DND-41 (cell line): ENCODE results near the gene P3H4.

Source experiments
- ATAC-seq: fragments of 200-7000 bp; cut with Tn5 transposase; 3 replicates; pipeline ENCODE4 v1.9.1; 2021; ENCODE audit warnings: low read depth; ENCODE audit not compliant: insufficient read depth
- DNase-seq: peaks from one replicate; pipeline ENCODE4 v3.0.0-alpha.2; 2020
- H2AFZ ChIP-seq: 2 replicates; pipeline ENCODE4 v1.6.0; 2012; ENCODE audit warnings: low read depth, low read length
- H3K27ac ChIP-seq: 2 replicates; pipeline ENCODE4 v1.5.1; 2012; ENCODE audit warnings: low read length, inconsistent platforms
- H3K27me3 ChIP-seq: fragments of 200-600 bp; sonication (generic); 2 replicates; pipeline ENCODE4 v1.6.0; 2012; ENCODE audit warnings: low read length, mild to moderate bottlenecking, inconsistent platforms; ENCODE audit not compliant: insufficient read depth, poor library complexity
- H3K36me3 ChIP-seq: 2 replicates; pipeline ENCODE4 v1.5.1; 2012; ENCODE audit warnings: low read length, inconsistent platforms; ENCODE audit not compliant: insufficient read depth
- H3K4me1 ChIP-seq: 2 replicates; pipeline ENCODE4 v1.5.1; 2012; ENCODE audit warnings: mild to moderate bottlenecking, low read length; ENCODE audit not compliant: insufficient read depth
- H3K4me2 ChIP-seq: 2 replicates; pipeline ENCODE4 v1.6.0; 2012; ENCODE audit warnings: mild to moderate bottlenecking, moderate library complexity, low read length, inconsistent platforms; ENCODE audit not compliant: insufficient read depth
- H3K4me3 ChIP-seq, 2 experiments: fragments of 200-600 bp in 1 of 2; shearing (Covaris generic) in 1 of 2; 2 replicates each; pipeline ENCODE4 v1.5.1; 2012 to 2016; ENCODE audit warnings: inconsistent platforms in 2 of 2, low read length in 2 of 2, mild to moderate bottlenecking in 2 of 2, low read depth in 1 of 2, moderate library complexity in 1 of 2
- H3K79me2 ChIP-seq: 2 replicates; pipeline ENCODE4 v1.6.0; 2012; ENCODE audit warnings: low read length, inconsistent platforms; ENCODE audit not compliant: insufficient read depth
- H3K9ac ChIP-seq: 2 replicates; pipeline ENCODE4 v1.6.0; 2012; ENCODE audit warnings: low read depth, mild to moderate bottlenecking, inconsistent platforms, low read length, moderate library complexity
- H3K9me3 ChIP-seq: 2 replicates; pipeline ENCODE4 v1.5.1; 2012; ENCODE audit warnings: low read length, moderate library complexity, mild to moderate bottlenecking, inconsistent platforms; ENCODE audit not compliant: insufficient read depth, severe bottlenecking
- H4K20me1 ChIP-seq: 2 replicates; pipeline ENCODE4 v1.6.0; 2012; ENCODE audit warnings: low read length; ENCODE audit not compliant: insufficient read depth
- CTCF ChIP-seq: IDR thresholded peaks from 2 replicates; pipeline ENCODE4 v1.5.1; 2012; ENCODE audit warnings: borderline replicate concordance, low read length, moderate library complexity, mild to moderate bottlenecking; ENCODE audit not compliant: poor library complexity, severe bottlenecking; ENCODE audit errors: extremely low read depth
- EZH2 ChIP-seq: IDR thresholded peaks from 3 replicates; pipeline ENCODE4 v1.6.1; 2012; ENCODE audit warnings: borderline replicate concordance, low read depth, mild to moderate bottlenecking, moderate library complexity, low read length, inconsistent platforms; ENCODE audit not compliant: severe bottlenecking

P3H4 gene

GRCh38 chr17:41801374-41802271, 10.1 kb downstream of the P3H4 start:
- Histone ChIP-seq H3K36me3 (no peaks in the 10 kb centered on the region), H3K79me2 (no peaks in the 10 kb centered on the region), H3K4me2 (peak overlapping the region; percentile 50), H4K20me1 (no peaks in the 10 kb centered on the region), H3K4me3 (no peak overlapping the region), H3K4me1 (peaks cover 4% of the 10 kb centered on the region), H3K9me3 (no peaks in the 10 kb centered on the region), H2AFZ (peak overlapping the region; percentile 65), H3K27ac (no peak overlapping the region), H3K9ac (no peak overlapping the region), H3K27me3 (no peaks in the 10 kb centered on the region)
- DNase-seq (peak; percentile 76), ATAC-seq (peak; percentile 91)
- no peak for TF ChIP-seq EZH2
- TF ChIP-seq CTCF: peak; percentile 98

- DNase-seq (no peak), ATAC-seq (peak; percentile 22; the same call in 1 of the 3 replicates)
- H3K27ac ChIP-seq: no peak overlapping the region
- no peaks in the 10 kb centered on the region for H3K27me3 ChIP-seq
- TF ChIP-seq CTCF (no peak), EZH2 (no peak)
- H4K20me1 ChIP-seq: no peaks in the 10 kb centered on the region
- no peak overlapping the region for H3K4me2 ChIP-seq
- H3K4me1 ChIP-seq: peaks cover 4% of the 10 kb centered on the region
- no peak overlapping the region for H3K9ac ChIP-seq
- no peak overlapping the region for H3K4me3 ChIP-seq
- H2AFZ ChIP-seq: peak overlapping the region; percentile 65
- no peaks in the 10 kb centered on the region for H3K79me2 ChIP-seq
- no peaks in the 10 kb centered on the region for H3K36me3 ChIP-seq
- no peaks in the 10 kb centered on the region for H3K9me3 ChIP-seq
Observed at GRCh38 chr17:41800601-41801373, 11.0 kb downstream of the P3H4 start.

- ATAC-seq (no peak), DNase-seq (no peak)
- Histone ChIP-seq H3K4me2 (no peak overlapping the region), H3K27ac (no peak overlapping the region), H3K4me3 (no peak overlapping the region), H3K36me3 (no peaks in the 10 kb centered on the region), H2AFZ (no peak overlapping the region), H3K9ac (no peak overlapping the region), H4K20me1 (no peaks in the 10 kb centered on the region), H3K79me2 (no peaks in the 10 kb centered on the region), H3K9me3 (no peaks in the 10 kb centered on the region), H3K27me3 (no peaks in the 10 kb centered on the region), H3K4me1 (peaks cover 4% of the 10 kb centered on the region)
- TF ChIP-seq CTCF (no peak), EZH2 (no peak)
Observed at GRCh38 chr17:41799366-41799765, 12.4 kb downstream of the P3H4 start.
